Peyer's patch (tissue), 4 donors: Measurements from ENCODE around the gene ARMH4.

Source experiments
- CTCF ChIP-seq, 6 experiments: fragments of 450-650 bp in 4 of 6; fragments of 200-600 bp in 2 of 6; sonication (generic) in 1 of 6; IDR thresholded peaks; one replicate each; pipeline ENCODE4 v1.5.1; 2017 to 2019; ENCODE audit warnings: antibody characterized with exemption in 6 of 6, mild to moderate bottlenecking in 3 of 6, moderate library complexity in 1 of 6
- POLR2A ChIP-seq, 2 donors: fragments of 450-650 bp; IDR thresholded peaks; one replicate each; pipeline ENCODE4 v1.5.1; 2017; ENCODE audit warnings: antibody characterized with exemption in 2 of 2, mild to moderate bottlenecking in 2 of 2, moderate library complexity in 2 of 2

DNA sequence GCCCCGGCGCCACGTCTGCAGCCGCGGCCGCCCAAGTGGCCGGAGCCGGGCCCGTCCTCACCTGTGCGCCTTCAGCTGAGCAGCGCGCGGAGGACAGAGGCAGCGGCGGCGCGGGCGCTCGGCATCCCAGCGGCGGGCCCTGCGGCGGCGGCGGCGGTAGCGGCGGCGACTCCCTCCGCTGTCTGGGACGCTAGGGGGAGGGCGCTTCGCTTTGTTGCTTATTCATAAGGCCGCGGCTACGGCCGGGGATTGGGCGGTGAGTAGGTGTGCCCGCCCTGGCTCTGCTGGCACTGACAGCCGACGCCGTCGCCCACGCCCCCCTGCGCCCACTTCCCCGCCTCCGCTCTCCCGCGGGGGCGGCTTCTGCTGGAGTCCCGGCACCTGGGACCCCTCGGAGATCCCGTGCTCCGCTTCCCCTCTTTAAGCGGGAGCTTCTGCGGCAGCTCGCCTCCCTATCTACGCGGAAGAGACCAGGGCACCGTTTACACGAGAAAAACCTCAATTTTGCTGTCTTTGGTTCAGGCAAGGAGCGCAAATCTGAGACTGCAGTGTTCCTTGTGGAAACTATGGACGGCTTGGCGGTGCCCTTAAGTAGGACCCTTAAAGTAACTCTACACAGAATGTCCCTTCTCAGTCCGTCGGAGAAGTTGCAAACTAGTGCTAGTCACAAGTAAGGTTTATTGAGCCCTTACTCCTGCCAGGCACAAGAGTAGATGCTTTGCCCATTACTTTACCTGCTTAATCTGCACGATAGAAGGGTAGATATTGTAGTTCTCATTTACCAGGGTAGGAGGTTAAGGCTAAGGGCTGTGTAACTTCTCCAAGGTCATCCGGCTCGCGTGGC lies at the start of gene ARMH4:
- TF ChIP-seq CTCF (IDR thresholded peaks at IDR 0.05): peak in 2 of 6 experiments; percentile 21 to 25
- no peak for TF ChIP-seq POLR2A (IDR thresholded peaks at IDR 0.05)
